Measurements from ENCODE around the gene UBE2O.

UBE2O gene

DNA sequence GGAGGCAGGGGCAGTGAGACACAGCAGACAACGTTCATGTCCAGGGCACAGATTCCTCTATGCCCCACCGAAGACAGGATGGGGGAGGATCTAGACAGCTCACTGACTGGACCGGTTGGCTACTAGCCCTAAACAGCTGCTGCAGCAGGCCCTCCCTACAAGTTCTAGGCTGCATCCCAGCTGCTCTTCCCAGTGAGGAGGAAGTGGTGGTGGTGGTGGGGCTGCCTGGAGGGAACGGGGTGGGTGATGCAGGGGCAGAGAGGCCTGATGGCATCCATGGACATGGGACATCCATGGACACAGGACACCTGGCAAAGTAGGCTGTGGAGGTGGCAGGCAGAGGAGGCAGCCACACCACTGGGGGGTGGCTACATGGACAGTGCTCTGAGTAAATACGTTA lies 50.2 kb downstream of the UBE2O start:
- H3K4me3 ChIP-seq (ENCODE audit: low read depth, low read length), result no peak overlapping the region
- TF ChIP-seq, protein P1, sequence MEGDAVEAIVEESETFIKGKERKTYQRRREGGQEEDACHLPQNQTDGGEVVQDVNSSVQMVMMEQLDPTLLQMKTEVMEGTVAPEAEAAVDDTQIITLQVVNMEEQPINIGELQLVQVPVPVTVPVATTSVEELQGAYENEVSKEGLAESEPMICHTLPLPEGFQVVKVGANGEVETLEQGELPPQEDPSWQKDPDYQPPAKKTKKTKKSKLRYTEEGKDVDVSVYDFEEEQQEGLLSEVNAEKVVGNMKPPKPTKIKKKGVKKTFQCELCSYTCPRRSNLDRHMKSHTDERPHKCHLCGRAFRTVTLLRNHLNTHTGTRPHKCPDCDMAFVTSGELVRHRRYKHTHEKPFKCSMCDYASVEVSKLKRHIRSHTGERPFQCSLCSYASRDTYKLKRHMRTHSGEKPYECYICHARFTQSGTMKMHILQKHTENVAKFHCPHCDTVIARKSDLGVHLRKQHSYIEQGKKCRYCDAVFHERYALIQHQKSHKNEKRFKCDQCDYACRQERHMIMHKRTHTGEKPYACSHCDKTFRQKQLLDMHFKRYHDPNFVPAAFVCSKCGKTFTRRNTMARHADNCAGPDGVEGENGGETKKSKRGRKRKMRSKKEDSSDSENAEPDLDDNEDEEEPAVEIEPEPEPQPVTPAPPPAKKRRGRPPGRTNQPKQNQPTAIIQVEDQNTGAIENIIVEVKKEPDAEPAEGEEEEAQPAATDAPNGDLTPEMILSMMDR (IDR thresholded peaks at IDR 0.05; ENCODE audit: insufficient read depth, low read depth, low read length, missing control alignments), result no peak
- DNase-seq (ENCODE audit: low read depth), result no peak

DNA sequence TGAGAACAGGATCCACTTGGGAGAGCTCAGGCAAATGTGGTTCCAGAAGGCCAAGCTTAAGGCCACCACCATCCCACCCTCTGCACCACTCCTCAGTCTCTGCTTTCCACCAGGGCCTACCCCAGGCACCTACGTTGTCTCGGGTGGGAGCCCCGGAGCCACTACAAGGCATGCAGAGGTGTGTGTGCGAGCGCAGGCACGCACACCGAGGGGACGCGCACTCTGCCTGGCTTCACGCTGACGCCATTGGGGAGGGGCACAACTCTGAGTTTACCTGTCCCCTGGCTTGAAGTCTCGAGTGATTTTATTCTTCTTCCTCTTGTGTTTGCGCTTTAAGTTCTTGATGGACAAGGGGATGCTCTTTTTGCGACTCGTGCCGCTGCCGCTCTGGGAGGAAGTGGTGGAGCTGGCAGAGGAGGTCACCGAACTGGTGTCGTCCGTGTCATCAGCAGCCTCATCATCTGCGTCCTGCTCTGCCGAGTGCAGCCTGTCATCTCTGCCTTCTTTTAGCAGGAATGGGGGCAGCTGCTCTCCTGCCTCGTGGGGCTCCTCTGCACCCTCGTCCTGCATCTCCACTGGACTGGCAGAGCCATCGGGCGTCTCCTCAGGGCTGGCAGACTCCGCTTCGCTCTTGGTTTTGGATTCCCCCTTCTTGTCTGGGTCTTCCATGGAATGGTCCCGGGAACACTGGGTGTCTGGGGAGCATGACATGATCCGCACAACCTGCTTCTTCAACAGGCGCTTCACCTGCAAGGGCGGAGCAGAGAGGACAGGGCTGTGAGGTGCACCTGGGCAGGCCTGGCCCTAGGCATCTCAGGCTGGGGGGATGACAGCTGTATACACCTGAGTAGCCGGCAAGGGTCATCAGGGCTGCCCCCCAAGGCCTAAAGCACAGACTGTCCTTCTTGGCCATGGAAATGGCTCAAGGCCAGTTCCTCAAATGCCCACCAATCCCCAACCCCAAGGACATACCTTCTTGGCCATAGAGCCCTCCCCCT lies 53.5 kb downstream of the UBE2O start:
- TF ChIP-seq, protein P1 (IDR thresholded peaks at IDR 0.05; ENCODE audit: insufficient read depth, low read depth, low read length, missing control alignments), result no peak
- H3K4me3 ChIP-seq (ENCODE audit: low read depth, low read length), result no peak overlapping the region

DNA sequence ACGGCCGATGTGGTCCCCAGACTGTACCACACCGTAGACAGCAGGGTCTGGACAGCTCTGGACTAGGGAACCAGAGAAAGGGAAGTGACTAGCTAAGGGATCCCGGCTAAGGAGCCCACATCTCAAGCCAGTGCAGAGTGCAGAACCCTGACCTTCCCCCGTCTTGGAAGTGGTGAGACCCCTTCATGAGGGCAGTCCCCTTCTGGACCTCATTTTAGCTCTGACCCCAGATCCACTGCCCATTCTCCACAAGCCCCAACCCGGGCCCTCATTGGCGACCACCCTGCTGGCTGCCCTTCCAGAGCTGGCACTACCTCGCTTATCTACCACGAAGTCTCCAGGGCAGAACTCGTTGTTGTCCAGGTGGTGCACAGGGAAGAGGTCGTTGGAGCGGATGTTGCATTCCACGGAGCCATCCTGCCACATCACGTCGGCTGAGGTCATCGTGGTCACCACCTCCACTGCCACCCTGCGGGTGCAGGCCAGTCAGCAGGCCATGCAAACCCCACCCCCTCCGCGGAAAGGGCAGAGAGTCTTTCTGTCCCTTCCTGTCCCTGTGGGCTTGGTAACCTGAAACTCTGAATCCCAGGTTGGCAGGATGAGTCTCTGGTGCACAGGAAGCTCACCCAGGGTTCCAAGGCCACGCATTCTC lies 54.3 kb downstream of the UBE2O start:
- DNase-seq (ENCODE audit: low read depth), result no peak
- TF ChIP-seq, protein P1 (IDR thresholded peaks at IDR 0.05; ENCODE audit: insufficient read depth, low read depth, low read length, missing control alignments), result no peak
- H3K4me3 ChIP-seq (ENCODE audit: low read depth, low read length), result no peak overlapping the region

More for the DNA sequence above, 53.5 kb downstream of the UBE2O start:
- DNase-seq (ENCODE audit: low read depth), result no peak

DNA sequence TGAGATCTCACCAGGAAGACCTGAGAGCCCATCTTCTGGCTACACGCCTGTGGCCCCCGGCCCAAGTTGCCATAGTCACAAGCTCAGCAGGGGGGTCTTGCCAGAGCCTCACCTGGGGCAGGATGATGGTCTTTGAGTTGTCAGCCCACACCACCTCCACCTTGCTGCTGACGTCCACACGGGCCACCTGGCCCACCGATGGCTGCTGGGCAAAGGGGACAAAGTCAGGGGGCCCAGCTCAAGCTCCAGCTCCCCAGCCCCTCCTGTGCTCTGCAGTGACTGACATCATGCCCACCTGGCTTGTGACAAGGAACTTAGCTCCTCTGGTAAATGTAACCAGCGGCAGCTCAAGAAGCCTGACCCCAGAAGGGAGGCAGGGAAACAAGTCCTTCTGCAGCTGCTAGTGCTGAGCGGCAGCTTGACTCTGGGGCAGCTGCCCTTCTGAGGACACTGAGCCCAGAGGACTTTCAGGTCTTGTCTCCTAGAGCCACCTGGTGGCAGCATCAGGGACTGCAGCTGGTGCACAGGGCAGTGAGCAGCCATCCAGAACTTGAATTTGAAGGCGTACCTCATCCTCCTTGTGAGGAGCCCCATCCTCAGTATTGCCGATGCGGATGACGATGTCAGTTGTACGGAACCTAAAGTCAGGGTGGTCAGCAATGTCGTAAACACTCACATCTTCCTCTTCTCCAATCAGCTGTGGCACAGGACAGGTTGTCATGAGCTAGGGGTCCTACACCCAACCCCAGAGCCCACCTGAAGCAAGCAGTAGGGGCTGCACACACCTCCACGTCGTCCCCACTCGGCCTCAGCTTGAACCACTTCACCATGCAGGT lies 55.0 kb downstream of the UBE2O start:
- TF ChIP-seq, protein P1 (IDR thresholded peaks at IDR 0.05; ENCODE audit: insufficient read depth, low read depth, low read length, missing control alignments), result peak; percentile 98
- DNase-seq (ENCODE audit: low read depth), result peak; percentile 89
- H3K4me3 ChIP-seq (ENCODE audit: low read depth, low read length), result no peak overlapping the region

DNA sequence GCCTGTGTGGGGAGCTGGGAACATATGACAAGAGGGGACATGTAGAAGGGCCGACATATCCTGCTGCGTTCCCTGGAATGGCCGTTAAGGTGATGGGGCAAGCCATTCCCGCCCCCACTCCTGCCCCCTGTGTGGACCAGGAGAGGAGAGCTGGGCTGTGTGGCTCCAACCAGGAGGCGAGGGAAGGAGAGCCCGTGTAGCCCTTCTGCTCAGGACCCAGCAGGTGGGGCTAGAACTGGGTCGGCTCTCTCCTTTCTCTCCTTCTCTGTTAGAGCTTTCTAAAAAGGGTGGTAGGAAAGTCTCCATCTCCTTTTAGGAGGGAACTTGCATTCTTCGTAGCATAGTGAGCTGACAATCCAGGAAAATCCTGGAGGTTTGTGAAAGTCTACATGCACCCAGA lies 55.8 kb downstream of the UBE2O start:
- TF ChIP-seq, protein P1 (IDR thresholded peaks at IDR 0.05; ENCODE audit: insufficient read depth, low read depth, low read length, missing control alignments), result no peak
- H3K4me3 ChIP-seq (ENCODE audit: low read depth, low read length), result no peak overlapping the region
- no peak for DNase-seq (ENCODE audit: low read depth)

DNA sequence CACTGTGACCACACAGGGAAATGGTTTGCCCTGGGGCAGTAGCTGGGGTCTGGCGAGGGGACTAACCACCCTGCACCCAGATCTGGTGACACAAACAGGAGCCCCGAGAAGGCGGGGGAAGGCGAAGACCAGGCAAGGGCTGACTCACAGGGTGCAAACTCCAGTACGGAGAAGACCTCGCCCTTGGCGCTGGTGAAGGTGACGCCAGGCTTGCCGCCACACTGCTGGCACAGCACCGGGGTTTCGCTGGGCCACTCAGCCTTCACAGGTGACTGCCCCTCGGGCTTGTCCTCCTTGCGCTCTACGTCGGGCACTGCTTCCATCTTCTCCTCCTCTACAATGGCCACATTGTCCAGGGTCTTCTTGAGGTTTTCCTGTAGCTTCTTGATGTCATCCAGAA lies 57.0 kb downstream of the UBE2O start:
- TF ChIP-seq, protein P1 (IDR thresholded peaks at IDR 0.05; ENCODE audit: insufficient read depth, low read depth, low read length, missing control alignments), result no peak
- DNase-seq (ENCODE audit: low read depth), result no peak
- H3K4me3 ChIP-seq (ENCODE audit: low read depth, low read length), result no peak overlapping the region

Measured in GM12865 (cell line).